Dermis microvascular lymphatic vessel endothelial cell (primary cell): ENCODE measurements around the gene POLK. TPM values are rescaled to one million over a fixed set of nuclear protein-coding genes. Genes with fewer than 3 reads are reported as not detected.
"Not testable (repeated sequence)": the region's sequence is repeated elsewhere in the genome, so short reads cannot be mapped to it uniquely, and the experiment has no call there.

ENCODE experiments used
- DNase-seq, 2 donors: peaks; one replicate each; pipeline versions ENCODE4 v3.0.0 to v3.0.0-alpha.2; 2010; ENCODE audit warnings: low read depth in 2 of 2
- total RNA-seq: library from RNA; depleted of rRNA; stranded (reverse); fragments of >200 nt; gene quantifications from 2 replicates; pipeline ENCODE4 v1.2.1, GENCODE V29; 2014

Gene POLK
- total RNA-seq, 1 donor from 2014 or later: 22.0 TPM

GRCh38 chr5:75510417-75510835 is 1.3 kb upstream of the POLK start:
- peak in 1 of 2 donors; percentile 58 for DNase-seq

GRCh38 chr5:75510836-75511434 is 756 bp upstream of the POLK start:
- DNase-seq: peak in 1 of 2 donors; percentile 48

GRCh38 chr5:75512383-75513074 is 838 bp downstream of the POLK start:
- no peak for DNase-seq

GRCh38 chr5:75513841-75514240 is 2.1 kb downstream of the POLK start:
- no peak for DNase-seq

GRCh38 chr5:75514323-75514722 is 2.6 kb downstream of the POLK start:
- no peak for DNase-seq

- DNase-seq: no peak
Observed at GRCh38 chr5:75519761-75520160, 8.1 kb downstream of the POLK start.

- DNase-seq: no peak
Observed at GRCh38 chr5:75521195-75521594, 9.5 kb downstream of the POLK start.

GRCh38 chr5:75522025-75522424 is 10.3 kb downstream of the POLK start:
- no peak for DNase-seq

- no peak for DNase-seq
Observed at GRCh38 chr5:75522542-75522941, 10.9 kb downstream of the POLK start.

GRCh38 chr5:75523275-75523674 is 11.6 kb downstream of the POLK start:
- no peak for DNase-seq

- no peak for DNase-seq
Observed at GRCh38 chr5:75524071-75524470, 12.4 kb downstream of the POLK start.

GRCh38 chr5:75524591-75524990 is 12.9 kb downstream of the POLK start:
- no peak for DNase-seq

- DNase-seq: no peak
Observed at GRCh38 chr5:75525344-75525743, 13.7 kb downstream of the POLK start.

- no peak for DNase-seq
Observed at GRCh38 chr5:75526070-75526469, 14.4 kb downstream of the POLK start.

- no peak for DNase-seq
Observed at GRCh38 chr5:75529185-75529584, 17.5 kb downstream of the POLK start.

GRCh38 chr5:75532190-75532589 is 20.5 kb downstream of the POLK start:
- DNase-seq: no peak

GRCh38 chr5:75533716-75534115 is 22.0 kb downstream of the POLK start:
- DNase-seq: not testable (repeated sequence)

GRCh38 chr5:75534734-75535133 is 23.0 kb downstream of the POLK start:
- DNase-seq: no peak

- DNase-seq: no peak
Observed at GRCh38 chr5:75536147-75536546, 24.5 kb downstream of the POLK start.

GRCh38 chr5:75536694-75537360 is 25.1 kb downstream of the POLK start:
- no peak for DNase-seq

- DNase-seq: no peak
Observed at GRCh38 chr5:75538211-75538610, 26.5 kb downstream of the POLK start.

GRCh38 chr5:75545131-75545530 is 33.4 kb downstream of the POLK start:
- no peak for DNase-seq

- DNase-seq: no peak
Observed at GRCh38 chr5:75546830-75547229, 35.1 kb downstream of the POLK start.
